Effector CD4-positive, alpha-beta T cell (primary cell): ENCODE data around the gene CWF19L2.
"Not testable (repeated sequence)": the region's sequence is repeated elsewhere in the genome, so short reads cannot be mapped to it uniquely, and the experiment has no call there.

Experiments used
- DNase-seq: peaks from one replicate; pipeline ENCODE4 v3.0.0-alpha.2; 2020
- total RNA-seq: gene quantifications from one replicate; lab custom pipeline; 2026; lab: John Stamatoyannopoulos, UW

CWF19L2 gene
- 81.2 reads per million, percentile 78 among the genes with 10 or more reads in this experiment for total RNA-seq

DNA sequence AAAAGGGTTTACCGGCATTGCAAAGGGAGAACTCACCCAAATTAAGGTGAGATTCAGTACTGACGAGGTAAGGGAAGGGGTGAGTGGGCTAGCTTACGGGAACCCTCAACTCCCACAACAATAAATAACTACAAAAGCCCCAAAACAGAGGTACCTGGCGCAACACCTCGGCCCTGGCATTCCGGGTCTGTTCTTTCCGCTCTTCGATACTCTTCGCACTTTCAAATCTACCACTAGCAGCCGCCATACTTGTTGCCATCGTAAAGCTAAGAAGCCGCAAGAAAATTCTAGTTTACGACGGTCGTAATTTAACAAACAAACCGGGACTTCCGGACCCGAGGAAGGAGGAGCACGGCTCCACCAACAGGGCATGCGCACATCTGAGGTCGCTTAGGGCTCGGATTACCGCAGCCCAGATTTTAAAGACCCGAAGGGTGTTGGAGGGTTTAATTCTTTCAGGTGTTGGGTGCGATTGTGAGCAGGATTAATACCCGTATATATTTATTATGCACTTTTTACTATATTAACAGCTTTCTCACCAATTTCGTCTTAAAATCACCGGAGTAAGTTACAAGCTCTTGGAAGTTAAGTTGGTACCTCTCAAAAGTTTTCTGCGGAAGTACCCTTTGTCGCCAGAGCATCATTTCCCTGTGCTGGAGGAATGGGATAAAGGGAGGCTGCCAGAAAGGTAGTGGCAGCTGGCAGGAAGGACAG is at the start of gene CWF19L2:
TSS of gene CWF19L2 (minus strand) at position 268 of the 714 bp plus-strand sequence. CDS start at position 259, 9 bp downstream.
- peak; percentile 87 for DNase-seq

DNA sequence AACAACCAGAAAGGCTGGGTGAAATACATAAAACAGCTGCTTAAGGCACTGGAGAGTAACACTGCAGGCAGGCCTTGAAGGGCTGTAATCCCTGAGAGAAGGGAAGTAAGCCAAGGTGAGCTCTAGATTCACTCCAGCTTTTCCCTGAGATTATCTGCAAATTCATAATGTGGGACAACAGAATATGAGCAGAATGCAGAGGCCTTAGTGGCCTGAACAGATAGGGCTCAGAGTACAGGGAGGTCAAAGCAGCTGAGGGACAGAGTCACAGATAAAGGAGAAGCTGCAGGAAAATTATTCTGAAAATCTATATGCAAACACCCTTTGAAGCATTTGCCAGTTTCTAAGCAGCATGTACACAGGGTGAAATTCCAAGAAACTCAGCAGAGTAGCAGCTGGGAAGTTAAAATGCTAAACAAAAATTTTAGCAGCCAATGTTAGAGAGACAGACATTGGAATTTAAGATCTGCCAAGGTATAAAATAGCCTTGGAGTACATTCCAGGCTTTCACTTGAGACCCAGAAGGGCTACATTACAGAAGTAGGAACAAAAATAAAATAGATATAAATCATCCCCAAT is 48.1 kb upstream of the CWF19L2 start:
- DNase-seq: no peak

DNA sequence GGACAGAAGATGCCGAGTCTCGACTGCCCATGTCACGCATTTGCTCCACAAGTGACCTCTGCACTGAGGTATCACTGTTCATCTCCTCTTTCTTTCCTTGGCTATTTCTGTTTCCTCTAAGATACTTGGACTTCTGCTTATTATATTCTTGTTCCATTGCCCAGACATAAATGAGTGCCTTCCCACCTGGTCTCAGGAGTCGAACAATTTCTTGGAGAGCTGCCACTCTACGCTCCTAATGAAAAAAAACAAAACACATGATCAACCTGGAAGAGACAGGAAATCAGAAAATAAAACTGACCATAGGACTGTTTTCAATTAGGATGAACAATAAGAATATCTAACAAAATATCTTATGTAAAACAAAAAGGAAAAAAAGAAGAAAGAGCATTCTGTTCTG is 47.4 kb upstream of the CWF19L2 start:
- DNase-seq: no peak

DNA sequence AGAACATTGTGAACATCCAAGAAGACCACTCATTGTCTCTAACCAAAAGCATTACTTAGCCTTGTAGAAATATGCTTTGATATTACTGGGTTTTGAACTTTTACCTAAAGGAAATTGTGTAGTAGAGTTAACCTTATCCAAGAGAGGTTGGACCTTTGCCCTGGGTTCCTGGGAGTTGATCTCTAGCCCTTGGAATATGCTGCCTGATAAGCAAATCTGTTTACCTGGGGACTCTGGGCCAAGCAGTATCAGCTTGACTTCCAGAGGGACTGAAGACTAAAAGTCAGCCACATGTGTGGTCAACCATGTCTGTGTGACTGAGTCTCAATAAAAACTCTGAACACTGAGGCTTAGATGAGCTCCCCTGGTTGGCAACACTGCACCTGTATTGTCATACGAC is 44.1 kb upstream of the CWF19L2 start:
- no peak for DNase-seq

DNA sequence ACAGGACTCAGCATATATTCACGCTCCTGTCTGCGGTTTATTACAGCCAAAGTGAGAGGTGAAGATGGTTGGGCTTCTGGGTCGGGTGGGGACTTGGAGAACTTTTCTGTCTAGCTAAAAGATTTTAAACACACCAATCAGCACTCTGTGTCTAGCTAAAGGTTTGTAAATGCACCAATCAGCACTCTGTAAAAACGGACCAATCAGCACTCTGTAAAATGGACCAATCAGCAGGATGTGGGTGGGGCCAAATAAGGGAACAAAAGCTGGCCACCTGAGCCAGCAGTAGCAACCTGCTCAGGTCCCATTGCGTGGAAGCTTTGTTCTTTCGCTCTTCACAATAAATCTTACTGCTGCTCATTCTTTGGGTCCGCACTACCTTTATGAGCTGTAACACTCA is 39.7 kb upstream of the CWF19L2 start:
- DNase-seq: not testable (repeated sequence)

DNA sequence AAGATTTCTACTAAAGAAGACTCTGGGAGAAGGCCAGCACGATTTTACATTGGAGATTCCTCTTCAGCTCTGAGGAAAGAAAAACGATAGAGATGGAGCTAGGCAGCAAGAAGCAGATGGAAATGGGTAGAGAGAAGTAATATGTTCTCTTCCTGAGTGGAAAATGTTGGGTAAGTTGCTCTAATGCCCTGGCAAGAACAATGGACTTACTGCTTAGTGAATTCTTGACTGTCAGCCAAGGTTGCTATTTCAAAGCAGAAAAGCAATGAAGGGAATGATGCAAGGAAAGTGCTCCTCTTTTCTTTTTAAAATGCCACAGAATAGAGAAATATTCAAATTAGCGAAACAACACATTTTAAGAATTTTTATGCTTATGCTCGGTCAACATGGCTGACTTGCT is 38.4 kb upstream of the CWF19L2 start:
- DNase-seq: no peak

DNA sequence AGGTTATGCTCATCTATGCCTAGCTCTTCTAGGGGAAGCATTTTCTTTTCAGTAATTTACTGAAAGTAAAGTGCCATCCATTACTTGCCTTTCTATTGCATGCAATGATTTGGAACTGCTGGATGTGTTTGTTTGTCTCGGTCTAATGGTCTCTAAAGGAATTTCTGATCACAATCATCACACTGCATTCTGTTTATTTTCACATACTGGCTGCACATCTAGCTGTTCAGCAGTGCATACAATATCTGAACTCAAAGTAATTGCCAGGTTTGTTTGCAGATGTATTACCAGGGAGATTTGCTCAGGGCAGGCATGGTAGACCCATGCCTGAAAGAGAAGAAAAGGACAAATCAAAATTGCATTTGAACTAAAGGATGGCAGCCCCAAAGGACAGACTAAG is 36.4 kb upstream of the CWF19L2 start:
- no peak for DNase-seq

GRCh38 chr11:107493117-107493516 is 35.5 kb upstream of the CWF19L2 start:
- DNase-seq: no peak

- DNase-seq: no peak
These were observed 33.2 kb upstream of the CWF19L2 start for GRCh38 chr11:107490836-107491235.

DNA sequence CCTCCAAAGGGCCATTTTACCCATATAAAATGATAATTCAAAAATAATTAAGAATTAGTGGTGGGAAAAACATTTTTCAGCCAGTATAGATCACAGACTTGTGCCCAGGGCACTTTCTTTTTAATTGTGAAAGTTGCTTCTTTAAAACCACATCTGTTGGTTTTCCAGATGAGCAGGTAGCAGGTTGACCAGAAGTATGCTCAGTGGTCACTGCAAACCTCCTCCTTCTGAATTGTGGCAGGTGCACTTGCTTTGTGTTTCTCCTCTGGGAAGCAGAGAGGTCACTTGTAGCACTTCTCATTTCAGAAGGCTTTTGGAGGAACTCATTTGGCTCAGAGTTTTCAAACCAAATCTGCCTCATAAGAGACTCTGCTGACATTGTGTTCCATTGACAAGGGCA is 24.6 kb upstream of the CWF19L2 start:
- DNase-seq: no peak

DNA sequence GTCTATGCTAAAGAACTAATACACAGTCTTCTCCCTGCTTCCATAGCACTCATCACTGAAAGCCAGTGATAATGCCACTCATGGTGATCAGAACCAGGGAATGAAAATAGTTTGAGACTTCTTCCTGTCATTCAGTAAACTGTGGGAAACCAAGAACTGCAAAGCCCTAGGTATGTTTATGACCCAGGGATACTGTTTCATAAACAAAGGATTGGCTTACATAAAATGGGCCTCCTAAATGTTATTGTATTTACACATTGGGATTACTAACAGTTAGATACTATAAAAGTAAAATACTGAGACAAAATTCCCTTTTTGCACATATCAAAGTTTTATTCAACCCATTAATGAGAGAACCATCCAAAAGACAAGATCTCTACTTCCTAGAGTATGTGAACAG is 21.3 kb upstream of the CWF19L2 start:
- DNase-seq: no peak

GRCh38 chr11:107477820-107478219 is 20.2 kb upstream of the CWF19L2 start:
- no peak for DNase-seq

GRCh38 chr11:107473792-107474191 is 16.2 kb upstream of the CWF19L2 start:
- DNase-seq: no peak

DNA sequence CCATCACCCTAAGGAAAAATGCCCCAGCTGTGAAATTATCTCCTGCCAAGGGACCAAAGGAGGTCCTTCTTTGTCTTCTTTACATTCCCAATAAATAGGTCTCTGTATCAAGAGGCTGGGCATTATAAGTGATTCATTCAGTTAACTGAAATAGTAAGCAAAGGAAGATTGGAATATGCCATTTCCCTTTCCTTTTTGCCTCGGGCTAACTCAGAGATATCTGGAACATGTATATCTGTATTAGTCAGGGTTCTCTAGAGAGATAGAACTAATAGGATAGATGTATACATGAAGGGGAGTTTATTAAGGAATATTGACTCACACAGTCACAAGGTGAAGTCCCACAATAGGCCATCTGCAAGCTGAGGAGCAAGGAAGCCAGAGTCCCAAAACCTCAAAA is 15.3 kb upstream of the CWF19L2 start:
- no peak for DNase-seq

DNA sequence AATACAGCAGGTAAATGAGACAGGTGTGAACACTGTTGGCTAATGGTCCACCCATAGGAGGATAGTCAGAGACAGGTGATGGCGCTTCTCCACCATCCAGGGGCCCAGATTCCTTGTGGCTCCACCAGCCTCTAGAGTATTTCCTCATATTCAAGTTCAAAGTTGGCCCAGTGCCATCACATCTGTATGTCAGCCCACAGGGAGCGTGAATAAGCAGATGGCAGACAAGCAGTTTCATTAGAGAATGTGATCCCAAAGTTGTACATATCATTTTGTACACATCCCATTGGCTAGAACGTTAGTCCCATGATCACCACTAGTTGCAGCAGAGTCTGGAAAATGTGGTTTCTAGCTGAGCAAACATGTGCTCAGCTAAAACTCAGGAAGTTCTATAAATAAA is 11.0 kb upstream of the CWF19L2 start:
- no peak for DNase-seq

DNA sequence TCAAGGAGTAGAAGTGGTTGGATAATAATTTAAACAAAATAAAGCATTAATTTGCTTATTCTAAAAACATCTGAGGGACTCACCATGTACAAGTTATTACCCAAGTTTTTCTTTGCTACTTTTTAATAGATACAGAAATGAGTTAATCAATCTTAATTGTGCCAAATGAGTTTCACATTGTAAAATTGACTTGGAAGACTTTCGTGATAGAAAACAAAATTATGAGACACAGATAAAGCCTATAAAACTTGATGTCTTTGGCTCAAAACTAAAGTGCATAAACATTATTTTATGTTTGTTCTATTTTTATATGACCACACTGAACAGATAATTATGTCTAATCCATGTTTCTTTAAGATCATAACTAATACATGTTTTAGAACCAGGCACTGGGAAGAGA is 10.1 kb upstream of the CWF19L2 start:
- DNase-seq: no peak

GRCh38 chr11:107466275-107466866 is 8.7 kb upstream of the CWF19L2 start:
- DNase-seq: not testable (repeated sequence)

- DNase-seq: no peak
These were observed 444 bp downstream of the CWF19L2 start for GRCh38 chr11:107457205-107457557.

- DNase-seq: no peak
These were observed 3.9 kb downstream of the CWF19L2 start for GRCh38 chr11:107453594-107454286.

- DNase-seq: no peak
These were observed 10.7 kb downstream of the CWF19L2 start for GRCh38 chr11:107446822-107447431.

DNA sequence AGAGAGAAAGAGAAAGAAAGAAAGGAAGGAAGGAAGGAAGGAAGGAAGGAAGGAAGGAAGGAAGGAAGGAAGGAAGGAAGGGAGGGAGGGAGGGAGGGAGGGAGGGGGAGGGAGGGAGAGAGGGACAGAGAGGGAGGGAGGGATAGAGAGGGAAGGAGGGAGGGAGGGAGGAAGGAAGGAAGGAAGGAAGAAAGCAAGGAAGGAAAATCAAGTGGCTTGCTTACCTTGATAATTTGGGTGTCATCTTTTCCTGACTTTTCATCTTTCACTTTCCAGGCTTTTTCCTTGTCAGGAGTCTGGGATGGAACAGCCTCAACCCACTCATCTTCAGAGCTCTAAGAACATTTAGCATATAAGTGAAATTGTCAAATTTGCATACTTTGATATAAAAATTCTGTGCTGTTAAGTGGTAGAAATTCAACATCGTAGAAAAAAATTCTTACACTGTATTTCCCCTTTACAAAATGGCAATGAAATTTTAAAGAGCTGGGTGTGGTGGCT is 14.9 kb downstream of the CWF19L2 start:
- no peak for DNase-seq

DNA sequence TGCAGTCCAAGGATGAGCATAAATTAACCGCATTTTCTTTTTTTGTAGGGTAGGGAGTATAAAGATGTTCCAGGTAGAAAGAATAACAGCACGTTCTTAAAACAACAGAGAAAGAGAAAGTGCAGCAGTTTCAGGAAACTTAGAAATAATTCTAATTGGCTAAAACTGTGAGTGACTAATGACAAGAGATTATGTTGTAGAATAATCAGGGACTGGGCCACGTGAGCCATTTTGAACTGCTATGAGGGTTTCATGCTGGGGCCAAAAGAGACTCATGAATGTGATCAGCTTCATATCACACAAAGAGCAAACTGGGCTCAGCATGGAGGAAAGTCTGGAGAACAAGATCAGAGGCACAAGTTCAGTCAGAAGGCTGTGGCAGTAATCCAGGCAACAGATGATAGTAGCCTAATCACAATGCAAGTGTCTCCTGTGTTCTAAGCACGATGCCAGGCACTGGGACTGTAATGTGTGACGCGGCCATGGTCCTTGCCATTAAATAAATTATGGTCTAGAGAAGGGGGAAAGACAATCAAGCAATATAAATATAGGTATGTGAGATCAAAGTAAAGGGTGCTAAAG is 17.9 kb downstream of the CWF19L2 start:
- DNase-seq: no peak

- no peak for DNase-seq
These were observed 19.5 kb downstream of the CWF19L2 start for GRCh38 chr11:107438148-107438547.
